GM19240 (cell line): ENCODE data around the gene SCO1.
A peak's percentile ranks its signal among the peaks of the same experiment; 100 is the strongest.
"Not testable (repeated sequence)": the region's sequence is repeated elsewhere in the genome, so short reads cannot be mapped to it uniquely, and the experiment has no call there.

Experiments
- DNase-seq: peaks from one replicate; pipeline ENCODE4 v3.0.0; 2011; ENCODE audit warnings: low spot score; ENCODE audit not compliant: insufficient read length

SCO1 gene

DNA sequence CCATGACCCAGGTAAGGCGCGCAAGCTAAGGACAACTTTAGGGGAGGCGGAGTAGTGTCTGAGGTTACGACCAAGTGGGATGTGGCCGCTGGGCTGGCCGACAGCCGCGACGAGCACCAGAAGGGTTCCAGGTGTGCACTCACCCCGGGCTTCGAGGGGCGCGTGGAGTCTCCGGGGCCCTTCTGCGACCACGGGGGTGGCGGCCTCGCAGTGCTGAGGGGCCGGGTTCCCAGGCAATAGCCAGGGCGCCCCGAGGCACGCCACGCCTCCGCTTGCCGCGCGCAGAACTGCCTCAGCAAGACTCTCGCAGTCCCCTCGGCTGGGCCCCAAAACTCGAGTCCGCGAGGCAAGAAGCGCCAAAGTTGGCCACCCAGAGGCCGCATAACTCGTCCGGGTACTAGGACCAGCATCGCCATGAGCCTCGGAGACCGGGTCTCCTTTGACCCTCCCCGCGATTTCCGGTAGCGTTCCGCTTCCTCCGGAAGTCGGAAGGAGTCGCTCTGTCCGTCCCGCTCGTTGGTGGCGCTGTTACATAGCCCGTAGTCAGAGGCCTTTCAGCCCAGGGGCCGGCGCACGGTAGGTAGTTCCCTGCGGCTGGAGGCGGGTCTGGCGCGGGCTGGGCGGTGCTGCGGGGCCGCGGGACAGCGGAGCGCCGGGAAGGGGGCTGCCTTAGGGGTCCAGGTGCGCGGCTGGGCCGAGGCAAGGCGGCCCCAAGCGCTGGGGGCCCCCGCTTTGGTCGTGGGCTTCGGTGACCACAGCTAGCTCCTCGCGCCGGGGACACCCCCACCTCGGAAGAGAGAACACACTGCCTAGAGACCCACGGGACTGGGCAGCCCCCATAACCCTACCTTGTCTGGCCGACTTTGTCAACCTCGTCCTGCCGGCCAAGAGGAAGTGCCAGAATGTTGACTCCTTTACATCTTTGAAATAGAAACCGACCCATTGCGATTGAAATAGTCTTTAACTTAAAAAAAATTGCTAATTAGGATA is at the start of gene SCO1, which contains the start of gene ADPRM:
SCO1 (minus strand) TSS at position 442 of the 990 bp plus-strand sequence; CDS start at position 416, 26 bp downstream.
ADPRM (plus strand) TSS at position 503 of the 990 bp plus-strand sequence. CDS start 7,333 bp downstream, outside the sequence.
- peak; percentile 67 for DNase-seq

DNA sequence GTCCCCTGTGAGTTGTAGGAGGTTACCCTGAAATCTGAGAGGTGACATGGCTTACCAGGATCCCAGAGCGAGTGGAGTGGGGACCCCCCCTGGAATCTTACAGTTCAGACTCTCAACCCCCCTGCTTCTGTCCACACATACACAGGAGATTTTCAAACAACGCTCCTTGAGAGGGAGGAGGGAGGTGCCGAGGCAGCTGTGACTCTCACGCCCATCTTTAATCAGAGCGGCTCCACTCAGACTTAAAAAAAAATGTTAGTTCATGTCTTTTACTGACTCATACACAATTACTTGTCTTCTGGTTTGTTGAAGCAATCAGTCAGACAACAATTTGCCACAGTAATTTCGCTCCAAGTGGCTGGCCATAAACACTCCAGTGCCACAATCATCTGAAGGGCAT is 47.9 kb upstream of the SCO1 start:
- DNase-seq: no peak

DNA sequence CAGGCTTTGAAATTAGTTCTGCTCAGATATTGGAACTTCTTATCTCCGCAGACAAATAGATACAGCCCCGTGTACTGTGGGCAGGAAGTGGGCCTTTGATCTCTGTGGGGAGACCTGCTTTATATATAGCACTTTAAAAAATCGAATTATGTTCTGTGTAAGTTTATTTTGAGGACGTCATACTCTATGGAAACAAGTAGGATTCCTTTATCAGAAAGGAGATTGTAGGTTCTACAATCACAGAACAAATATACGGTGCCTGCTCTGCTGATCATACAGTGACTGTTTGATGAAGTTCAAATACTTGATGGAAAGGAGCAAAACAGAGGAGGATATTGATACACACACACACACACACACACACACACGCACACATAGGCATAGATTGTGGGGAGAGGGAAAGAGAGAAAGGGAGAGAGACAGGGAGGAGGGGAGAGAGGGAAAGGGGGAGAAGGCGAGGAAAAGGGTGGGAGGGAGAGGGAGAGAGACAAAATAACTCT is 47.2 kb upstream of the SCO1 start:
- no peak for DNase-seq

DNA sequence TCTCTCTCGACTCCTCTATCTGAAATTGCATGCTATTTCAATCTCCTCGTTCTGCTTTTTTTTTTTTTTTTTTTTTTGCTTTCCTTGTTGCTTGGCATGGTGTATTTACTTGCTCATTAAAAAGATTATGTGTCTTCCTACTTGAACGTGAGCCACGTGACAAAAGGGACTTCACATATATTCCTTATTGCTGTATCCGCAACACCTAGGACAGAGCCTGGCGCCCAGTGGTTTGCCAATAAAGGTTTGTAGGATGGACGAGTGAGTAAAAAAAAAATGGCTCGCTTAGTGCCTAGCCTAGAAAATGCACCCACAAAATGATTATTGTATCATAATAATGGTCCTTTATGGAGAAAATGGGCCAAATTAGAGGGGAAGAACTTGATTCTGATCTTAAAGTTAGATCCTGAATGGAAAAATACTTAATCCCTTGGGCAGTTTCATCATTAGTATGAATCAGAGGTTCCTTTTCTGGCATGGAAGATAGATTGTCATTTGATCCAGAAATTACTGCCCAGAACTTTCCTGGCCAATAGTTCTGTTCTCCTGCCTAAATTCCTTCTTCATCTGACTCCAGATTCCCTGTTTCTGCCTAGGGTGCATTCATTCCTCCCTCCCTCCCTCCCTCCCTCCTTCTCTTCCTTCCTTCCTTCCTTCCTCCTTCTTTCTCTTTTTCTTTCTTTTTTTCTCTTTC is 46.1 kb upstream of the SCO1 start:
- no peak for DNase-seq

DNA sequence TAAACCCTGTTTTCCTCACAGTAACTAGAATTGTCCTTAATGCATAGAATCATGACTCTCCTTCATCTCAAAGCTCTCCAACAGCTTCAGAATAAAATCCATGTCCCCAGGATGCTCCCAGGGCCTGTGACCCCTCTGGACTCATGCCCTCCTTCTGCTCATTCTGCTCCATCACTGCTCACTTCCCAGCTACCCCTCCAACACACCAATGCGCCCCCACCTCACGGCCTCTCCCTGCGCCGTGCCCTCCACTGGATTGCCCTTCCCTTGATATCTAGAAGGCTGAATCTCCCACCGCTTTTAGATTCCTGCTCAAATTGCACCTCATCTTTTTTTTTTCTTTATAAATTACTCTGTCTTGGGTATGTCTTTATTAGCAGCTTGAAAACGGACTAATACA is 45.1 kb upstream of the SCO1 start:
- DNase-seq: no peak

DNA sequence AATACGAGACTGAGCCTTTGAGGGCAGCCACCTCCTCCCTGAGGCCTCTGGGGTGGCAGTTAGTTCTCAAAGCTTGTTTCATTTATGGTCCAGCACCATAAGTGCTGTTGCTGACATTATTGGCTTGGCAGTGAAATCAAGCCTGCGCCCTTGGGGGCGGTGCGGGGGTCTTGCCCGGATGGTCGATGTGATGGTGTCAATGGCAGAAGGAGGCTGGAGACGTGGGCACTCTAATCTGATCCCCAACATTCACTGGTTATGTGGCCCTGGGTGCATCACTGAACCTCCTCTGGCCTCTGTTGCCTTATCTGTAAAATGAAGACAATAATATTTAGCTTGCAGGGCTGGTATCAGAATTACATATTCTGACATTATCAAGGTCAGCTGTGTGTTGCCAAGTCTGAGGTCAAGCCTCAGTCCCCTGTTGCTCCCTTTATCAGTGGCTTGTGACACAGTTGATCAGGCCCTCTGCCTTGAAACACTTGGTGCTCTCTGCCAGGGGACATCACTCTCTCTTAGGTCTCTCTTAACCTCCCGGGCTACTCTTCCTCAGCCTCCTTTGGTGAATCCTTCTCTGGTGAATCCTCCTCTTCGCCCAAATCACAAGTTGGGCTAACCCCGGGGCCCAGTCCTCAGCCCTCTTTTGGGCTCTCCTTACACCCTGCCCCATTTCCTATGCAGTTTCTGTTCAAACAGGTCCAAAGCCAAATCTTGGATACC is 44.2 kb upstream of the SCO1 start:
- DNase-seq: no peak

DNA sequence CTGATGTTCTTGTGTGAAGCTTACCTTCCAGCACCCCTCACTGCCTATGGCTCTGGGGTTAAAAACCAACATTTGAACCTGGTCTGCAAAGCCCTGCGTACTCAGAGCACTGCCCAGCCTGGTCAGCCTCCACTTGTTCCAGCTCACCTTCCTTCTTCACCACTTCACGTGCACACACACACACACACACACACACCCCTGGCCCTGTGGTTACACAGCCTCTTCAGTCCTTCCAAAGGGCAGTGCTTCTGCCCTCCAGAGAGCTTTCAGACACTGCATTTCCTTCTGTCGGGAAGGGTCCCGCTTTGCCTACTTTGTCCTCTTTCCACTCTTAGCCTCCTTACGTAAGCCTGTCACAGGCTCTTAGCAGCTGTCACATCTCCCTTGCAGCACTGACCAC is 42.1 kb upstream of the SCO1 start:
- no peak for DNase-seq

DNA sequence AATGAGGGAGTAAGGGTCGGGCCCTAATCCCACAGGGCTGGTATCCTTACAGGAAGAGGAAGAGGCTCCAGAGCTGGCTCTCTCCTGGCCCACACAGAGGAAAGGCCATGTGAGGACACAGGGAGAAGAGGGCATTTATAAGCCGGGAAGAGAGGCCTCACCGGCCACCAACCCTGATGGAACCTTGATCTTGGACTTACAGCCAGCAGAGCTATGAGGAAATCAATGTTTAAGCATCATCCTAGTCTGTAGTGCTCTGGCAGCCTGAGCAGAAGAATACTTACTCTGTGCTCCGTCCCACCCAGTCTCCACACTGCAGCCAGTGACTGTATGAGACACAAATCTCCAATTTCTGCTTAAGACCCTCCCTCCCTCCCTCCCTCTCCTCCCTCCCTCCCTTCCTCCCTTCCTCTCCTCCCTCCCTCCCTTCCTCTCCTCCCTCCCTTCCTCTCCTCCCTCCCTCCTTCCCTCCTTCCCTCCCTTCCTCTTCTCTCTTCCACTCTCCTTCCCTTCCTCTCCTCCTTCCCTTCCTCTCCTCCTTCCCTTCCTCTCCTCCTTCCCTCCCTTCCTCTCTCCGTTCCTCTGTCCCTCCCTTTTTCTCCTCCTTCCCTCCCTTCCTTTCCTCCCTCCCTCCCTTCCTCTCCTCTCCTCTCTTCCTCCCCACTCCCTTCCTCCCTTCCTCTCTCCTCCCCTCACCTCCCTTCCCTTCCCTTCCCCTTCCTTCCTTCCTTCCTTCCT is 41.4 kb upstream of the SCO1 start:
- DNase-seq: no peak

DNA sequence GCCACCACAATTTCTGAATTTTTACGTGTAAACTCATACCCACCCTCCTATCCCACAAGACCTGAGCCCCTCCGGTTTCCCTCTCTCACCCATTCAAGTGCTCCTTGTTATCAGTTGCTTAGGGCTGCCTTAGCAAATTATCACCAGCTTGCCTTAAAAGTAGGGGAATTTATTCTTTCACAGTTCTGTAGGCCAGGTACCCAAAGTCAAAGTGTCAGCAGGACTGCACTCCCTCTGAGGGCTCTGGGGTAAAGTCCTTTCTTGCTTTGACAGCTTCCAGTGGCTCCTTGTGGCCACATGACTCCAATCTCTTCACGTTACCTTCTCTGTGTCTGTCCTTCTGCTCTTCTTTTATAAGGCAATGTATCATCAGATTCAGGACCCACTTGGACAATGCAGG is 40.4 kb upstream of the SCO1 start:
- DNase-seq: no peak

DNA sequence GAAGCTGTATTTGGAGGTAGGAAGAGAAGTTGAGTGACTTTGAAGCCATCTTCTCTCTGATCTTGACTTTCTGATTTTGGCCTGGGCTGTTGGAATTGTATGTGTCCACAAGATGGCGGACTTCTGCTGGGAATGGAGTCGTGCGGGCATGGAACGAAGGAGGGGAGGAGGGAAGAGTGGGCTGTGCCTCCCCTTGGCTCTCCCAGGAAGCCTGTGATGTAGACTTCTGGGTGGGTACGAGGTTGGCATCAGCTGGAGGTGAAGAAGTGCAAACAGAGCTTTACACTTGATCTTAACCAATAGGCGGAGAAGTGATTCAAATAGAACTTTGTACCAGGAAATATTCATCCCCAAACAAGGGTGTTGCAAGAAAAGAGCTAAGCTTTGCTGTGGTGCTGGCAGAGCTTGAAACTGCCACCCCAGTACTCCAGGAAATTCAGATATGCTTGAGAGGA is 39.9 kb upstream of the SCO1 start:
- DNase-seq: no peak

DNA sequence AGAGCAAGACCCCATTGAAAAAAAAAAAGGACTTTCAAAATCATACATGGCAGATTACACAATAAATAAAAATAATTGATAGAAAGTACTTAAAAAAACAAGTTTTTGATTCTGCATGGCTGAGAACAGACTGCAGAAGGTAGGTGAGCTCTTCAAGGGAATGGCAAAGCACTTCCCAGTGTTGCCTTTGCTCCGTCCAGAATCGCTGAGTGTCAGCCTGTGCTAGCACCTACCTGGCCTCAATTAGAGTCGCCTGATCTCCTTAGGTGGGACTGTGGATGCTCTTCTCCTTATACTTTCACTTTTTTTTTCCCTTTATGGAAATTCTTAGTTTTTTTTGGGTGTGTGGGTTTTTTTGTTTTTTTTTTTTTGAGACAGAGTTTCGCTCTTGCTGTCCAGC is 38.5 kb upstream of the SCO1 start:
- no peak for DNase-seq

DNA sequence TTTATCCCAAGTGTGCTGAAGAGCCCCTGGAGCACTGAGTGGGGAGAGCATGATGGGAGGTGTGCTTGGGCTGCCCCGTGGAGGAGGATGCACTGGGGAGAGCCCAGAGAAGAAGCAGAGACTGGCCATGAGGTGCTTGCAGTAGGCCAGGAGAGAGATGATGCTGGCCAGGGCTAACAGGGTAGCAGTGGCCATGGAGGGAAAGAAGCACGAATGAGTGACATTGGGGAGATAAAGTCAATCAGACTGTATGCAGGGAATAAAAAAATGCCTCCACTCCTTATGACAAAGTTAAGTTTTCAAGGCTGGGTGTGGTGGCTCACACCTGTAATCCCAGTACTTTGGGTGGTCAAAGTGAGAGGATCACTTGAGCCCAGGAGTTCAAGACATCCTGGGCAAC is 37.9 kb upstream of the SCO1 start:
- DNase-seq: no peak

DNA sequence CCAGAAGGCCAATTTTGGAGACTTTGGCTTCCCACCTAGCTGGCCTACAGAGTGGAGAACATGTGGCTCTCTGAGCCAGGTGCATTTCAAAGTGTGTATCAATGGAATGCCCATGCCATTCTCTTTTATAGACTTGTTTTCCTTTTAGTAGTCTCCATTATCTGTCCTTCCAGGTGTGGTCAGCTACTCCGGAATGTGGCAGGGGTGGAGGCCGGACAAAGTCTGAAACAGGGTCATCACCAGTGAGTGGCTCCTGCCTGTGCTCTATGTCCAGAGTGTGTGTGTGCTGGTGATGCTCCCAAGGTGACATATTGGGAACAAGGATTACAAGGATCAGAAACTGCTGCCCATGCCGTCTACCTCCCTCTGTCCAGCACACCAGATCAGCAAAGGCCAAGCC is 36.3 kb upstream of the SCO1 start:
- no peak for DNase-seq

DNA sequence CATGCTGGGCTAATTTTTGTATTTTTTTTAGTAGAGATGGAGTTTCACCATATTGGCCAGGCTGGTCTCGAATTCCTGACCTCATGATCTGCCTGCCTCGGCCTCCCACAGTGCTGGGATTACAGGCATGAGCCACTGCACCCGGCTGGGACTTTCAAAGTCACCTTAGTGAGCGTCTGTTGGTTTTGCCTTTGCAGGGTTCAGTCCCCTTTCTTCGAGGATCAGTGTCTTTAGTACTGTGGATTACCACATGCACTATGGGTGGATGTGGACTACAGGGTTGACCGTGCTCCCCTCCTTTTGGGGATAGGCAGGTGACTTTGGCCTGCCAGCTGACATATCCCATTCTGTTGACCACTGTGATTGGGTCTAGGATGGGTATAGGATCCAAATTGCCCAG is 34.8 kb upstream of the SCO1 start:
- DNase-seq: not testable (repeated sequence)

DNA sequence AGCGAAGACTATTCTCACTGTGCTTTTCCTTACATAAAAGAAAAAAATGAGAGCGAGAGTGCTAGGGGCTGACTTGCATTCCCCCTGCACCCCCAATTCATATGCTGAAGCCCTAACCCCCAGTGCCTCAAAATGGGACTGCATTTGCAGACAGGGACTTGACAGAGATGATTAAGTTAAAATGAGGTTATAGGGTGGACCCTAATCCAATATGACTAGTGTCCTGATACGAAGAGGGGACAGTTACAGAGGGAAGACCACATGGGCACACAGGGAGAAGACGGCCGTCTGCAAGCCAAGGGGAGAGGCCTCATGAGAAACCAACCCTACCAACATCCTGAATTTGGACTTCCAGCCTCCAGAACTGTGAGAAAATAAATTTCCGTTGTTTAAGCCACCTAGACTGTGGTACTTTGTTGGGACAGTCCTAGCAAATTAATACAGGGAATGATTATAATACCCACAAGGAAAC is 34.1 kb upstream of the SCO1 start:
- no peak for DNase-seq

DNA sequence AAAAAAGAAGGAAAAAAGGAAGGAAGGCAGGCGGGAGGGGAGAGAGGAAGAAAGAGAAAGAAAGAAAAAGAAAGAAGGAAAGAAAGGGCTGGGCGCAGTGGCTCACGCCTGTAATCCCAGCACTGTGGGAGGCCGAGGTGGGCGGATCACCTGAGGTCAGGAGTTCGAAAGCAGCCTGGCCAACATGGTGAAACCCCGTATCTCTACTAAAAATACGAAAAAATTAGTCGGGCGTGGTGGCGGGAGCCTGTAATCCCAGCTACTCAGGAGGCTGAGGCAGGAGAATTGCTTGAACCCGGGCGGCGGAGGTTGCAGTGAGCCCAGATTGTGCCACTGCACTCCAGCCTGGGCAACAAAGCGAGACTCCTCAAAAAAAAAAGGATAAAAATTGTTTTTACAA is 32.9 kb upstream of the SCO1 start:
- DNase-seq: not testable (repeated sequence)

DNA sequence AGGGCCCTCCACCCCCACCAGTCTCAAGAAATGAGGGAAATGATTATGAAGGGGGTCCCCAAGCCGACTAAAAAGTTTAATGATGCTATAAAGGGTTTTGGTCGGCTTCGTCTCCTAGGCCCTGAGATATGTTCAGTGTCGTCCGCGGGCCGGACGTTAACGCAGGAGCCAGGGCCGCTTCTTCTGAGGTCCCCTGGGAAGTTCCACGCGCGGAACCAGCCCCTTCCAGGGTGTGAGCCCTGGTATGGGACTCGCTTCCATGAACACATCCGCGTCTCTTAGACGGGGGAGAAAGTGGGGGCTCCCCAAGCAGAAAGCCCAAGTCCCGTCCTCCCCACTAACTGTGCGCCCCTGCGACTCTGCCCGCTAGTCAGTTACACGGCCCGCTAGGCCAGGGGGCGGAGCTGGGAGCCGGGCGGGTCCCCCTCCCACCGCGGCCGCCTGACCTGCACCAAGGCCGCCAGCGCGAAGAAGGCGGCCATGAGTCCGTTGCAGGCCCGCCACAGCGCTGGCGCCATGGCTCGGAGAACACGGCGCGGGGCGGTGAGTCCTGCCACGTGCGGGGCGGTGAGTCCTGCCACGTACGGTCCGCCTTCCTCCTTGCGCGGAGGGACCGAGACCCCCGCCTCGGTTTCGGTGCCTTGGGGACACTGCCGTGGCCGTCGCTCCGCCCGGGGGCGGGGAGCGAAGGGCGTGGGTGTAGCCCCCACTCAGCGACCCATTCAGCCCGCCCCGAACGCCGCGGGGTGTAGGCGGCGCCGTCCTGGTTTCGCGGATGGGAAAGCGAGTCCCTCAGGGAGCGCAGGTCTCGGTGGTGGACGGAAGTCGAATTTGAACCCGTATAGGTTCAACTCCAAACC is 32.2 kb upstream of the SCO1 start, which contains the start of gene TMEM220:
TMEM220 (minus strand) TSS at position 690 of the 860 bp plus-strand sequence; CDS start at position 518, 172 bp downstream.
- no peak for DNase-seq

DNA sequence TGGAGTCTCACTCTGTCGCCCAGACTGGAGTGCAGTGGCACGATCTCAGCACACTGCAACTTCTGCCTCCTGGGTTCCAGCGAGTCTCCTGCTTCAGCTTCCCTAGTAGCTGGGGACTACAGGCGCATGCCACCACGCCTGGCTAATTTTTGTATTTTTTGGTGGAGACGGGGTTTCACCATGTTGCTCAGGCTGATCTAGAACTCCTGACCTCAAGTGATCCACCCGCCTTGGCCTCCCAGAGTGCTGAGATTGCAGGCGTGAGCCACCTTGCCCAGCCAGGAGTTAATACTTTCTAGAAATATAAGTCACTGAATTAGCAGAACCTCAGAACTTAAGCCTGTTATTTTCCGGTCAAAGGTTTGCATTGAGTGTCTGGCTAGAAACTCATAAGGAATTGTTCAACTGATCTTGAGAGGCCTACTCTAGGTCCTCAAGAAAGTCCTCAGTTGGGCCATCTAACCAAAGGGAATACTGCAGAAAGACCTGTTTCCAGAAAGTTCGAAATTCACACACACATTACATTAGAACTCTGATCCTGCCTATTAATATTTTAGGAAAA is 31.1 kb upstream of the SCO1 start:
- no peak for DNase-seq

DNA sequence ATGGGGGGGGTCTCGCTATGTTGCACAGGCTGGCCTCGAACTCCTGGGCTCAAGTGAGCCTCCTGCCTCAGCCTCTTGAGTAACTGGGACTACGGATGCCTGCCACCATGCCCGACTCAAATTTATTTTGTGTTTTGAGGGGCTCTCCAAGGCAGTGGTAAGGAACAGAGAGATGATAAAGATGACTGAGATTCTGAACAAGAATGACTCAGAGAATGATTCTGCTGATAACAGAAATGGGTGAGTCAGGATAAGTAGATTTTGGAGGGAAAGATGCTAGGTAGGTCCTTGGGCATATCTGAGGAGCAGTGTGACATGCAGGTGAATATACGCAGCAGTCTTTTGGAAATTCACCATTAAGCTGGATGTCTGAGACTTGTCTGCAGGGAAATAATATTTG is 29.9 kb upstream of the SCO1 start:
- no peak for DNase-seq
